ENCODE data around the gene CENPVL2.
"Not testable (repeated sequence)": the region's sequence is repeated elsewhere in the genome, so short reads cannot be mapped to it uniquely, and the experiment has no call there.

CENPVL2 gene

GRCh38 chrX:51665981-51666380 lies 16.6 kb downstream of the CENPVL2 start:
- Histone ChIP-seq H4K20me1 (ENCODE audit: insufficient read depth, low read length, poor library complexity, severe bottlenecking) (no peaks in the 10 kb centered on the region), H3K27me3 (ENCODE audit: insufficient read depth, low read length, poor library complexity, severe bottlenecking) (no peaks in the 10 kb centered on the region), H3K79me2 (ENCODE audit: insufficient read depth, low read length) (no peaks in the 10 kb centered on the region), H3K9ac (ENCODE audit: low read depth, low read length, poor library complexity, severe bottlenecking) (no peak overlapping the region), H3K4me2 (ENCODE audit: low read depth, low read length, poor library complexity, severe bottlenecking) (no peak overlapping the region), H2AFZ (ENCODE audit: low read length) (no peak overlapping the region), H3K36me3 (ENCODE audit: insufficient read depth, low read length) (no peaks in the 10 kb centered on the region), H3K4me3 (ENCODE audit: low read length, poor library complexity, severe bottlenecking) (no peak overlapping the region), H3K9me3 (ENCODE audit: insufficient read depth, low read depth, low read length) (no peaks in the 10 kb centered on the region), H3K9me2 (replicated peaks; ENCODE audit: low read depth, low read length) (no peaks in the 10 kb centered on the region), H3K4me1 (ENCODE audit: insufficient read depth, low read length, poor library complexity, severe bottlenecking) (no peaks in the 10 kb centered on the region), H3F3A (ENCODE audit: low read depth) (no peaks in the 10 kb centered on the region)
- TF ChIP-seq, protein P1, sequence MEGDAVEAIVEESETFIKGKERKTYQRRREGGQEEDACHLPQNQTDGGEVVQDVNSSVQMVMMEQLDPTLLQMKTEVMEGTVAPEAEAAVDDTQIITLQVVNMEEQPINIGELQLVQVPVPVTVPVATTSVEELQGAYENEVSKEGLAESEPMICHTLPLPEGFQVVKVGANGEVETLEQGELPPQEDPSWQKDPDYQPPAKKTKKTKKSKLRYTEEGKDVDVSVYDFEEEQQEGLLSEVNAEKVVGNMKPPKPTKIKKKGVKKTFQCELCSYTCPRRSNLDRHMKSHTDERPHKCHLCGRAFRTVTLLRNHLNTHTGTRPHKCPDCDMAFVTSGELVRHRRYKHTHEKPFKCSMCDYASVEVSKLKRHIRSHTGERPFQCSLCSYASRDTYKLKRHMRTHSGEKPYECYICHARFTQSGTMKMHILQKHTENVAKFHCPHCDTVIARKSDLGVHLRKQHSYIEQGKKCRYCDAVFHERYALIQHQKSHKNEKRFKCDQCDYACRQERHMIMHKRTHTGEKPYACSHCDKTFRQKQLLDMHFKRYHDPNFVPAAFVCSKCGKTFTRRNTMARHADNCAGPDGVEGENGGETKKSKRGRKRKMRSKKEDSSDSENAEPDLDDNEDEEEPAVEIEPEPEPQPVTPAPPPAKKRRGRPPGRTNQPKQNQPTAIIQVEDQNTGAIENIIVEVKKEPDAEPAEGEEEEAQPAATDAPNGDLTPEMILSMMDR (conservative IDR thresholded peaks at IDR 0.05; ENCODE audit: low read length), result no peak
- no peak for TF ChIP-seq EZH2phosphoT487 (IDR thresholded peaks at IDR 0.05; ENCODE audit: borderline replicate concordance)

DNA sequence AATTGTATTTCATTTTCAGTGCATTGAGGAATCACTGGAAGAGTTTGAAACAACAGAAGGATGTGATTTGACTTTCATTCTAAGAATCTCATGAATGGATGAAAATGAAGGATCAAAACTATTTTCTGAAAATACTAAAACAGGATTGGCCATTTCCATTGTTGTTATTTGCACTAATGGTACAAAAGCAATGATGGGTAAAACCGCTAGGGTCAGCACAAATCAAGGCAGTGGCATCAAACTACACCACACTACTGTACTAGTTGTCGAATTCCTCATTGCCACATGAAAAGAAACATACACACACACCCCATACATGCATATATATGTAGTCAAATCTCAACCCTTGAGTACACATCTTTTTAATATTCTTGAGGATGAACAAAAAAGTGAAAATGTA lies 39.3 kb downstream of the CENPVL2 start:
- Histone ChIP-seq H3K9ac (ENCODE audit: low read depth, low read length, poor library complexity, severe bottlenecking) (no peak overlapping the region), H3K4me1 (ENCODE audit: insufficient read depth, low read length, poor library complexity, severe bottlenecking) (no peaks in the 10 kb centered on the region), H4K20me1 (ENCODE audit: insufficient read depth, low read length, poor library complexity, severe bottlenecking) (no peaks in the 10 kb centered on the region), H3K9me2 (replicated peaks; ENCODE audit: low read depth, low read length) (no peaks in the 10 kb centered on the region), H3K9me3 (ENCODE audit: insufficient read depth, low read depth, low read length) (no peaks in the 10 kb centered on the region), H3K79me2 (ENCODE audit: insufficient read depth, low read length) (no peaks in the 10 kb centered on the region), H3K4me3 (ENCODE audit: low read length, poor library complexity, severe bottlenecking) (no peak overlapping the region), H3K4me2 (ENCODE audit: low read depth, low read length, poor library complexity, severe bottlenecking) (no peak overlapping the region), H3K27me3 (ENCODE audit: insufficient read depth, low read length, poor library complexity, severe bottlenecking) (no peaks in the 10 kb centered on the region), H2AFZ (ENCODE audit: low read length) (no peak overlapping the region), H3F3A (ENCODE audit: low read depth) (no peaks in the 10 kb centered on the region), H3K36me3 (ENCODE audit: insufficient read depth, low read length) (no peaks in the 10 kb centered on the region)
- TF ChIP-seq, protein P1 (conservative IDR thresholded peaks at IDR 0.05; ENCODE audit: low read length), result no peak
- no peak for TF ChIP-seq EZH2phosphoT487 (IDR thresholded peaks at IDR 0.05; ENCODE audit: borderline replicate concordance)

DNA sequence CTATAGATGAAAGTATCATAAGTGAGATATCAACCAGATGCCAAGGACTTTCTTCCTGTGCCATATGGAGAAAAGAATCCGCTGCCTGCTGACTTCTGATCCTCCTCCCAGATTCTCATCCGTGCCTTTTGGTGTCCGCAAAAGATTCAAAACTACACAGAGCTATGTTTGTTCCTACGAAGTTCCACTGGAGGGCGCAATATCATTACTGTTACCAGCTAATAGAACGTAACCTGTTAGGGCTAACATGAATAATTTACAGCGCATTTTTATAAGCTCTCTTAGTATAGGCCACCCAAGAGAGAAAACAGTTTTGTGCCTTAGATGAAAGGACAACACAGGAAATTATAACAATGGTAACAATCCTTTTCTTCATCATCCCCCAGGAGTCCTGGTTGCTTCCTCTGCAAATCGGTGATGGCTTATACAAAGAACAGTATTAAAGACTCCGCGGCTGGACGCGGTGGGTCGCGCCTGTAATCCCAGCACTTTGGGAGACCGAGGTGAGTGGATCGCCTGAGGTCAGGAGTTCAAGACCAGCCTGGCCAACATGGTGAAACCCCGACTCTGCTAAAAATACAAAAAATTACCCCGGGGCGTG lies 41.1 kb downstream of the CENPVL2 start:
- H3K9me2 ChIP-seq (replicated peaks; ENCODE audit: low read depth, low read length), result no peaks in the 10 kb centered on the region
- no peaks in the 10 kb centered on the region for H3K79me2 ChIP-seq (ENCODE audit: insufficient read depth, low read length)
- no peaks in the 10 kb centered on the region for H3K36me3 ChIP-seq (ENCODE audit: insufficient read depth, low read length)
- no peak overlapping the region for H3K4me2 ChIP-seq (ENCODE audit: low read depth, low read length, poor library complexity, severe bottlenecking)
- no peaks in the 10 kb centered on the region for H3K27me3 ChIP-seq (ENCODE audit: insufficient read depth, low read length, poor library complexity, severe bottlenecking)
- H3K9ac ChIP-seq (ENCODE audit: low read depth, low read length, poor library complexity, severe bottlenecking), result no peak overlapping the region
- H3F3A ChIP-seq (ENCODE audit: low read depth), result no peaks in the 10 kb centered on the region
- no peaks in the 10 kb centered on the region for H4K20me1 ChIP-seq (ENCODE audit: insufficient read depth, low read length, poor library complexity, severe bottlenecking)
- no peaks in the 10 kb centered on the region for H3K9me3 ChIP-seq (ENCODE audit: insufficient read depth, low read depth, low read length)
- H3K4me3 ChIP-seq (ENCODE audit: low read length, poor library complexity, severe bottlenecking), result no peak overlapping the region
- no peak overlapping the region for H2AFZ ChIP-seq (ENCODE audit: low read length)
- H3K4me1 ChIP-seq (ENCODE audit: insufficient read depth, low read length, poor library complexity, severe bottlenecking), result no peaks in the 10 kb centered on the region
- TF ChIP-seq, protein P1 (conservative IDR thresholded peaks at IDR 0.05; ENCODE audit: low read length), result peak; percentile 63
- no peak for TF ChIP-seq EZH2phosphoT487 (IDR thresholded peaks at IDR 0.05; ENCODE audit: borderline replicate concordance)

DNA sequence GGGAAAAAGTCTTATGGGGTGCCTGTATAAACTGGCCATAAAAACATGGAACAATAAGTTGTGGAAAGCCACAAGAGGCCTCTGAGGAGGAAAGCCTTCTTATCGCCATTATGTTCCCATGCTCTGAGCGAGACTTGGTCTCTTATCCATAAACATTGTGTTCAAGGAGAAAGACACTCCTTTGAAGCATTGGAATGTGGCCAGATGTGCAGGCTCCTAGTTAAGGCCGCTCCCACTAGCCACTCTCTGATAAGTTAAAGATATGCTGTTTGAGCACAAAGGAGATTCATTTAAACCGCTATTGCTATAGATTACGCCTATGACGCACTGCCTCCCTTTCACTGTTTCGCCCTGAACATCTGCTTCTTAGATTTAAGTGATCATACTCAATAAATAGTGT lies 46.1 kb downstream of the CENPVL2 start:
- H3K36me3 ChIP-seq (ENCODE audit: insufficient read depth, low read length); H3F3A ChIP-seq (ENCODE audit: low read depth); H4K20me1 ChIP-seq (ENCODE audit: insufficient read depth, low read length, poor library complexity, severe bottlenecking); H3K4me3 ChIP-seq (ENCODE audit: low read length, poor library complexity, severe bottlenecking); H3K9me2 ChIP-seq (replicated peaks; ENCODE audit: low read depth, low read length); H3K4me1 ChIP-seq (ENCODE audit: insufficient read depth, low read length, poor library complexity, severe bottlenecking); H3K79me2 ChIP-seq (ENCODE audit: insufficient read depth, low read length); H3K9ac ChIP-seq (ENCODE audit: low read depth, low read length, poor library complexity, severe bottlenecking); H3K4me2 ChIP-seq (ENCODE audit: low read depth, low read length, poor library complexity, severe bottlenecking); H3K9me3 ChIP-seq (ENCODE audit: insufficient read depth, low read depth, low read length); H3K27me3 ChIP-seq (ENCODE audit: insufficient read depth, low read length, poor library complexity, severe bottlenecking); H2AFZ ChIP-seq (ENCODE audit: low read length): not testable (repeated sequence)

Data from Loucy (cell line).